Inflammatory macrophage treated with lipopolysaccharide for 4 hours (primary cell): ENCODE results near the gene PPP2R3B.
"Not testable (repeated sequence)": the region's sequence is repeated elsewhere in the genome, so short reads cannot be mapped to it uniquely, and the experiment has no call there.

Source experiments
- DNase-seq: peaks from one replicate; pipeline ENCODE4 v3.0.0-alpha.2; 2020

The PPP2R3B gene

GRCh38 chrX:351736-352135, 35.0 kb downstream of the PPP2R3B start:
- DNase-seq: no peak

GRCh38 chrX:351324-351641, 35.4 kb downstream of the PPP2R3B start:
- DNase-seq: not testable (repeated sequence)

DNA sequence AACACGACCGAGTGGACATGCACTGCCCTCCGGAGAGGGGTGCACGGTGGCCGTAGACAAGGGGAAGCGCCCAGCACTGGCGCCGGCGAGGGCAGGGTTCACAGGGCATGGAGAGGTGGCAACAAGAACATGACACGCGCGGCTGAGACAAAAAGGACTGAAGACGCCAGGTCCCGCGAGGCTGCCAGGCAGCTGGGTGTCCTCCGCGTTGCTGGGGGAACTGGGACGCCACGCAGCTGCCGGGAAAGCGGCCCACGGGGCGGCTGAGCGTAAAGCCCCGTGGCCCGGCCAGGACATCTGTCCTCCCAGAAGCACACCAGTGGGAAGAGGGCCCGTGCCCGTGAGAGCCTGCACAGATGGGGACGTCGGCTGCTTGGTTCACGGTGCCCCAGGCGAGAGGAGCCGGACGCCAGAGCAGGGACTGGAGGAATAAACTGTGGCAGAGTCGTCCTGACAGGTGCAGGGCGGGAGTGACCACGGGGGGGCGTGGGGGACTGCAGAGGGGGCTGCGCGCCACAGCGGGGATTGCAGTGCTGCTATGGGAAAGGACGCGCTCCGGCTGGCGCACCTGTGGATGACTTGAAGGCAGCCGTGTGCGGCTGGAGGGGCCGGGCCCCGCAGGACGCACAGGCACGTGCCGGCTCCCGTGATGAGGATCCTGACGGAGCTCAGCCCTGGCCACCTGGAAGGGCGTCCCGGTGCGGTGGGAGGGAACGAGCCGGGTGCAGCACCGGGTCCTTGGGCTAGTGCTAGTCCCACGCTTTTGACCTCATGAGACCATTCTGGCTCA, 36.0 kb downstream of the PPP2R3B start:
- DNase-seq: no peak

GRCh38 chrX:350148-350533, 36.6 kb downstream of the PPP2R3B start:
- DNase-seq: no peak

DNA sequence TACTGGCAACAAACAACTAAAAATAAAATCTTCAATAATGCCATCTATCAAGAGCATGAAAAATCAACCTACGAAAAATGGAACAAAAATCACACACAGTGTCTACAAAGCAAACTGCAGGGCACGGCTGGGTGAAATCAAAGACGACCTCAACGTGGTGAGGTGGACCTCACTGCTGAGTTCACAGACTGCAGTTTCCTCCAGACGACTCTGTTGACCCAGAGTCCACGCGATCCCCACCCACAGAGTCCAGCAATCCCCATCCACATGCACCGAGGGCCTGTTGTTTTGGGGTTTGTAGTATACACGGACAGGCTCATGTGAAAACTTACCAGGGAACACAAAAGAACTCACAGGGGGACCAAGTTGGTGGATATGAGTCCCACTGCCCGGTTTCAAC, 37.0 kb downstream of the PPP2R3B start:
- no peak for DNase-seq

DNA sequence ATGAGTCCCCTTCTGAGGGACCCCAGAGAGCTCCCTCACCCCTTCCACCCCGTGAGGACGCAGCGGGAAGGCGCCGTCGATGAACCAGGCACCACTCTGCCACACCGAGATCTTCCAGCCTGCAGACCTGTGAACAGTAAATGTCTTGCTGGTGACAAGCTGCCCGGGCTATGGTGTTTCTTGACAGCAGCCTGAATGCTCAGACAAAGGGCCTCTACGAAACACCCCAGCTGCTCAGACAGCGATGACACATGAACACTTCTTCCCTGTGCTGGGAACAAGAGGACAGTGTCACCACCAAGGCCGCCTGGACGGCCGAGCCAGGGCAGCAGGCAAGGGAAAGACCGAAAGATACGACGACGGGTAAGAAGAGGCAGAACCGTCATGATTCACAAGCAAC, 37.5 kb downstream of the PPP2R3B start:
- no peak for DNase-seq

GRCh38 chrX:348461-349117, 38.1 kb downstream of the PPP2R3B start:
- DNase-seq: no peak

DNA sequence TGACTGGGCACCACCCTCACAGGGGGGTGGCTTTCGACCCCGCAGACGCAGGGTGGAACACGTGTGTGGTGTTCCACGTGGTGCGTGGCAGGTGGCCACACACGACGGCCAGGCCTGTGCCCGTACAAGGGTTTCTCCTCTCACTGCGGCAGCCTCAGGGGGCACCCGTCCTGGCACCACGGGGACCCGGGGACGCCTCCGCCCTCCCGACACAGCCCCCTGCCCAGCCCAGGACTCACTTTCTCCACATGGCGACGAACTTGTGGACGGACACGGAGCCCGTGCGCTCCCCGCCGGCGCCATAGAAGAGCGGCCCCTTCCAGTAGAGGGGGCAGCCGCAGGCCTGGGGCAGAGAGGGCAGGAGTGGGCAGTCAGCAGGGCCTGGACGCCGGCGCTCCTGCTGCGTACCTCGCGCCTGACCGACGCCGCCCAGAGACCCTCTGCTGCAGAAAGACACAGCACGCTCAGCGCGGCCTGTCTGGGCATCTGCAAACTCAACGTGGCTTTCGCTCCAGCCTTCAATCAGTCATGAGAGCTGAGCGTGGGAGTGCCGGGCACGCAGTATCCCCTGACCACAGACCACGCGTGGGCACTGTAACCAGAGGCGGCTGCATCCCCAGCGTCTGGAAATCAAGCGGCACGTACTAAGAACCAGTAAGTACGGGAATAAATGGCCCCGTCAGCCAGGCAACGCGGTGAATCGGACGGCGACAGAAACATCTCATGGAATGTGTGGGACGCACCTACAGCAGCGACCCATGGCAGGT, 39.2 kb downstream of the PPP2R3B start:
- DNase-seq: no peak

GRCh38 chrX:346034-346813, 40.5 kb downstream of the PPP2R3B start:
- no peak for DNase-seq

GRCh38 chrX:345020-345925, 41.4 kb downstream of the PPP2R3B start:
- DNase-seq: no peak

GRCh38 chrX:344371-344901, 42.3 kb downstream of the PPP2R3B start:
- no peak for DNase-seq

GRCh38 chrX:341541-342101, 45.1 kb downstream of the PPP2R3B start:
- no peak for DNase-seq

- DNase-seq: no peak
Measured at GRCh38 chrX:340641-341423, 45.9 kb downstream of the PPP2R3B start.

- DNase-seq: no peak
Measured at GRCh38 chrX:340121-340520, 46.6 kb downstream of the PPP2R3B start.

GRCh38 chrX:338836-339400, 47.8 kb downstream of the PPP2R3B start:
- no peak for DNase-seq

DNA sequence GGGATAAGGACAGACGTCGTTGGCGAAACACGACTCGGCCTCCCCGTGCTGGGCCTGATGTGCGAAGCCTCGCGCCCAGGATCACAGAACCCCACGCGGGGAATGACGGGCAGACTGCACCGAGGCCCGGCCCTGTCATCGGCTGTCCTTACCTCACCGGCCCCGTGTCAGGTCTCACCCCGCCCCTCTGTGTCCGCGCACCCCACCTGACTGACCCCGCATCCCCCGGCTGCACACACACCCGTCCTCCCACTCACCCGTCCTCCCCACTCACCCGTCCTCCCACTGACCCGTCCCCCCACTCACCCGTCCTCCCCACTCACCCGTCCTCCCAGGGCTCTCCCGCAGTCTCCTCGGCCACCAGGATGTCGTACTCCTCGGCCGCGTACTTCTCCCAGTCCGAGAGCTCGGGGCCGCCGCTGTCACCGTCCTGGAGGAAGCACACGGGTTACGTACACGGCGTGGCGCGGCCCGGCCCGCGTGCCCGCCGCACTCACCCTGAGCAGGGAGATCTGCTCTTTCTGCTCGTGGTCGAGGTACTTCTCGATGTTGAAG, 48.3 kb downstream of the PPP2R3B start:
- no peak for DNase-seq

DNA sequence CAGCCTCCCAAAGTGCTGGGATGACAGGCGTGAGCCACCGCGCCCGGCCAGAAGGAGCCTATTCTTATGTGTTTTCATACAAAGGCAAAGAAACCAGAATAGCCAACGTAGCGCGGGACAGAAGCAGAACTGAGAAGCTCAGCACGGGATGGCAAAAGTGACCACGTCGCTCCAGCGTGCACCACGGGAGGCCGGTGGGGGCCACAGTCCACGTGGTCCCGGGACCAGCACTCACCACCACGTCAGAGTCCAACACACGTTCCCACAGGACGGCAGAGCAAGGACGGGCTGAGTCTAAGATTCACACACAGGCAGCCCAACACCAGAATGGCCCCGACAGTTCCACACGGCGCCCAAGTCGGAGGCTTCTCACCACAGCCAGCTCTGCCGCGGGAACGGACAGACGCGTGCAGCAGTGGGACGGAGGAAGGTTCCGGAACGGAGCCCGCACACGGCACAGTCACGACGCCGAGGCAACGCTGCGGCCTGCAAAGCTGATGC, 49.3 kb downstream of the PPP2R3B start:
- DNase-seq: no peak

- DNase-seq: no peak
Measured at GRCh38 chrX:336227-336626, 50.5 kb downstream of the PPP2R3B start.

DNA sequence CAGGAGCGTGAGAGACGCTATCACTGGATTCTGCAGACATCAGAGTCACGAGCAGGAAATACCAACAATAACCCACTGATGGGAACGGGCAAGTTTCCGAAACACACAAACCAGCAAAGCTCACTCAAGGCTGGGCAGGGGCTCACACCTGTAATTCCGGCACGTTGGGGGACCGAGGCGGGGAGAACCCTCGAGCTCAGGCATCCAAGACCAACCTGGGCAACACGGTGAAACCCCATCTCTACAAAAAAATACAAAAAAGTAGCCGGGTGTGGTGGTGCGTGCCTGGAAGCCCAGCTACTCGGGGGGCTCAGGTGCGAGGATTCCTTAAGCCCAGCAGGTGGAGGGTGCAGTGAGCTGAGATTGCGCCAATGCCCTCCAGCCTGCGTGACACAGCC, 51.0 kb downstream of the PPP2R3B start:
- no peak for DNase-seq
